Measurements from ENCODE around the gene APOL5.

Gene APOL5

GRCh38 chr22:35743326-35743860 lies 25.7 kb downstream of the APOL5 start:
- no peak for DNase-seq

GRCh38 chr22:35746248-35746647 lies 28.6 kb downstream of the APOL5 start:
- DNase-seq = no peak

DNA sequence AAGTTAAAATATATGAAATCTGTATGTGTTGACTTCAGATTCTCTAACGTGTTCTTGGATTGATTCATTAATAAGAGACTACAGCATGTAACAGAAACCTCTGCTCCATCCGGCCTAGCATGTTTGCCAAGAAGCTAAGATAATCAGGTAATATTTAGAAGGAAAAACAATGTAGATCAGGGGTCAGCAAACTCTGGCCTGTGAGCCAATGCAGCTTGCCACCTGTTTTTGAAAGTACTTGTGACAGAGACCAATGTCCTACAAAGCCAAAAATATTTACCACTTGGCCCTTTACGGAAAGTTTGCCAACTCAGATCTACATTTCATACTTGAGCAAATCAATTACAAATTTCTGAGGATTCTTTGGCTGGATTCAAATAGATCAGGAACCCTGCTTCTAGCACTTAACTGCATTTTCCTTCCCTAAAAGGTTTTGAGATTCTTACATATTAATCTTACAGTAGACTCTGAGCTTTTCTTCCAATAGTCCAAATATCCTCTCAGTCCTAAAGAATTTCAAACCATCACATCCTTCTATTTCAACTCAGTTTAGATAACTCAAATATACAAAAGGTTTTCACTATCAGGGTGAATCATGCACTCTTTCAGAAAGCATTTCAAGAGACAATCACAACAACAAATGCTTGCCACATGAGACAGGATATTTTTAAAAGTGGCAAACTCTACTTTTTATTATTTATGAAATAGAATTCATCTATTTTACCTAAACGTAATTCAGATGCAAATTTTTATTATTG lies 29.5 kb downstream of the APOL5 start:
- no peak for DNase-seq

- no peak for DNase-seq
These were observed 32.1 kb downstream of the APOL5 start for GRCh38 chr22:35749808-35750207.

GRCh38 chr22:35752006-35752862 lies 34.6 kb downstream of the APOL5 start:
- DNase-seq = no peak

DNA sequence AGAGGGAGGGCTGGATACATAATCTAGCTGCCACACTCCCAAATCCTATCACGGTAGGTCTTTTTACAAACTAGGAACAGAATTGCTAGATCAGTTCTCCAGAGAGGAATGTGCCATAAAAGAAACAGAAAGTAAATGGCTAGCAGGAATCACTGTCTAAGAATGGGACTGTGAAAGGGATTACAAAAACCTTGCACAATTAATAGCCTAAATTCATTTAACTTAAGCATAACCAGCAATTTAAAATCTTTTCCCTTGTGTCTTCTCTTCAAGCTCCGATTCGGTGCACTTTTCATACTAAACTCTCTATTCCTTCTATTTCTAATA lies 35.2 kb downstream of the APOL5 start:
- no peak for DNase-seq

- DNase-seq = no peak
These were observed 37.1 kb downstream of the APOL5 start for GRCh38 chr22:35754761-35755160.

GRCh38 chr22:35756722-35757121 lies 39.0 kb downstream of the APOL5 start:
- no peak for DNase-seq

DNA sequence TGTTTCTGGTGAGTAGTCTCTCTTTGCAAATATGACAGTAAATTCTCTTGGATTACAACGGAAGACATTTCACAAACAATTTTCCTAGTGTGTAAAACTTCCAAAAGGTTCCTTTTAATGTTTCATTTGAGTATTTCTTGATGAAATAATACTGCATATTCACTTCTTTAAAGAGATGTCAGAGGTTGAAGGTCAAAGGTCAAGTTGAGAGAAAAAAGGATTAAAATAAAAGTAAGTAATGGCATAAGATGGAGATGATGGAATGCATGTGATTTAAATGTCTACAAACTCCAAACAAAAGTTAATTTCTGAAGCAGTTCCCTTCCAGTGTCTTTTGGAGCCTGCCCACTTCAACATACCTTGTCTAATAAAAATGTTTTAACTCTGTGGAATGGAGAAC lies 40.7 kb downstream of the APOL5 start:
- DNase-seq = no peak

DNA sequence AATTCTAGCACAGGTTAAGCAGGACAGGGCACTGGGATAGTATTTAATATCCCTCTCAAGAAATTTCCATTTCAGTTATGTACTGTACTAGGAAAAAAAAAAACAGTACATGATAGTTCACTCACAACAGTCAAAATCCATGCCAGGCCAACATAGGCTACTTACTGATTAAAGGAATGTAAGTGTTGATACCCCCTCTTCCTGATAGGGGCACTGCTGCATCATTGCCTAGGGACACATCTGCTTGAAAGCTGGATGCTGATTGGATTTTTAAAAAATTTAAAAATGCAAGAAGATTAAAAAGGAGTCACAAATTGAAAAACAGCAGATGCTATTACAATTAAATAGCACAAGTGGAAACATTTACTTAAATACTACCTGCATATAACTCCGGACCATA lies 43.4 kb downstream of the APOL5 start:
- no peak for DNase-seq

DNA sequence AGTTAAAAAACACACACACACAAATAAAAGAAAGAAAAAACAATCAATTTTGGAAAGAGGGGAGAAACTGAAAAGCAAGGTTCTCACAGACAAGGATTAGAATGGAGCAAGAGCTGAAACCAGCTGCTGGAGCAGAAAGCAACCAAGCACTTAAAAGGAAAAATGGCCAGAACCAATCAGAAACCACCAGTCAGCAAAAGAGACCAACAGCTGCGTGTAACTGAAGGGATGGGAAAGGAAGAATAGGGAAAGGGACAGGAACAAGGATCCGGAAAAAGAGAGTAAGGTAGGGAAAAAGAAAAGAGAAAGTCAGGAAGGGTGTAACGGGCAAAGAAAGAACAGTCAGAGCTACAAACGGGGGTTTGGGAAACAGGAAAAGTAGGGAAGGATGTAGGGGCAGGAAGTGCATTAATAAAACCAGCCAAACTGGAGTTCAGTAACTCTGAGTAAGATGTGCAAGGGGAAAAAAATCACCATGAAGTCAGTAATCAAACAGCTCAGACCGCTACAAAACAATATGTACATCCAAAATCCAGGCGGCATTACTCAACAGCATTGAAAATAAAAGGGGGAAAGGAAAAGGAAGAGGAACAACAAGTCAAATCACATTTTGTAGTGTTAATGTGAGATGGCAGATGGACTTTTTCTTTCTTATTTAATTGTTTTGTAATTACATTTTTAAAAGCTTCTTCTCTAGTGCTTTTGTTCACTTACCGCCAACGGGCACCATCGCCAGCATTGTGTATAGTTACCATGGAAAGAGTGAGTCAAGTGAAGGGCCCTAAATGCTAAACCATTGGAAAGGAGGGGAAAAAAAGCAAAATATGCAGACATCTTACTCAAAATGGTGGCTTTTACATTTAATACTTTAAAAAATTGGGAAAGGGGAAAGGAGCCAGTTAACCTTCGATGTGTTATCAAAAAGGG lies 49.2 kb downstream of the APOL5 start:
- DNase-seq = peak; percentile 3

- no peak for DNase-seq
These were observed 52.3 kb downstream of the APOL5 start for GRCh38 chr22:35769974-35770373.

- DNase-seq = no peak
These were observed 57.7 kb downstream of the APOL5 start for GRCh38 chr22:35775339-35775738.

DNA sequence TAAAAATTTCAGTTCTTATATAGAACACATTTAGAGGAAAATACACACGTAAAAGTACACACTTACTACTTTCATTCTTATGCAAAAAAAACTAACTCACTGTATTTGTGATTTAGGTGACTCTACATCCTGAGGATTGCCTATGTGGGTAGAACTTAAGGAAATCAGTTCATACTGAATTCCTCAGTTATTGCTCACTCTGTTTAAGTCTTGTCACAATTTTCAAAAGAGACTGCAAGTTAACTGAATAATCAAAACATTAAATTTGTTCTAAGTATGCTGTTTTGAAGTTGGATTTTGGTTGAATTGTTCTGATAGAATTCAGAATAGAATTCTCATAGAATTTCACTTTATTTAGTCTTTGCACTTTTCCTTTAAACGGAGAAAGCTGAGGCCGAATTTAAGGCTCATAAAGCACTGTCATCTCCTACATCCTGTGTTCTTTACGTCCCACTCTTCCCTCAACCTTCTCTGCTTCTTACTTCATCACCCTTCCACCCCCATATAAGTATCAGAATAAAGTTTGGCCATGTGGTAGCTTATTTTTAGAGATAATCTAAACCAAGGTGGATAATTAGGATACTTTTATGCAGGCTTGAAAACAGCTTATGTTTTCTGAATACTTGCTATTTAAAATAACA lies 59.8 kb downstream of the APOL5 start:
- DNase-seq = no peak
